Mononuclear cell (primary cell): Measurements from ENCODE around the gene TAS2R5. TPM values are rescaled to one million over a fixed set of nuclear protein-coding genes. Genes with fewer than 3 reads are reported as not detected.

ENCODE experiments used
- H3K27me3 ChIP-seq: 2 replicates; pipeline ENCODE4 v1.6.0; 2011; ENCODE audit warnings: low read length, control low read depth; ENCODE audit not compliant: insufficient read depth
- H3K4me1 ChIP-seq: 2 replicates; pipeline ENCODE4 v1.5.1; 2011; ENCODE audit warnings: mild to moderate bottlenecking, low read length, control low read depth; ENCODE audit not compliant: insufficient read depth
- H3K4me3 ChIP-seq: 2 replicates; pipeline ENCODE4 v1.5.1; 2011; ENCODE audit warnings: mild to moderate bottlenecking, low read length, moderate library complexity
- H3K9me3 ChIP-seq: 2 replicates; pipeline ENCODE4 v1.5.1; 2011; ENCODE audit warnings: low read depth, mild to moderate bottlenecking, control low read depth, low read length
- total RNA-seq: library from RNA; depleted of rRNA; stranded (reverse); fragments of >200 nt; gene quantifications from one replicate; pipeline ENCODE4 v1.2.3, GENCODE V29; 2012

Gene TAS2R5
- total RNA-seq, 1 donor = 0.10 TPM

- no peaks in the 10 kb centered on the region for H3K27me3 ChIP-seq
These were observed 48.6 kb downstream of the TAS2R5 start for GRCh38 chr7:141838581-141838980.

GRCh38 chr7:141839256-141839655 lies 49.2 kb downstream of the TAS2R5 start:
- no peaks in the 10 kb centered on the region for H3K4me1 ChIP-seq
- H3K4me3 ChIP-seq = no peak overlapping the region
- no peaks in the 10 kb centered on the region for H3K27me3 ChIP-seq
- no peaks in the 10 kb centered on the region for H3K9me3 ChIP-seq

More at GRCh38 chr7:141838581-141838980, 48.6 kb downstream of the TAS2R5 start:
- no peaks in the 10 kb centered on the region for H3K9me3 ChIP-seq
- no peaks in the 10 kb centered on the region for H3K4me1 ChIP-seq
- no peak overlapping the region for H3K4me3 ChIP-seq

GRCh38 chr7:141840708-141841107 lies 50.7 kb downstream of the TAS2R5 start:
- H3K27me3 ChIP-seq = no peaks in the 10 kb centered on the region
- no peaks in the 10 kb centered on the region for H3K4me1 ChIP-seq

More at GRCh38 chr7:141840708-141841107, 50.7 kb downstream of the TAS2R5 start:
- H3K9me3 ChIP-seq = no peaks in the 10 kb centered on the region
- no peak overlapping the region for H3K4me3 ChIP-seq

Other genes with a start within 250 kb of the TAS2R5 start
- gene AGK, start 238.8 kb upstream of the TAS2R5 start, total RNA-seq = 25.5 TPM
- gene DENND11, start 88.1 kb upstream of the TAS2R5 start, total RNA-seq = 46.7 TPM
- gene WEE2, start 81.9 kb upstream of the TAS2R5 start, total RNA-seq = 0.31 TPM
- gene SSBP1, start 51.9 kb upstream of the TAS2R5 start, total RNA-seq = 94.9 TPM
- gene TAS2R3, start 26.1 kb upstream of the TAS2R5 start, total RNA-seq = 0.73 TPM
- 0.31 TPM for gene TAS2R4, start 13.5 kb upstream of the TAS2R5 start, total RNA-seq
- gene PRSS37, start 51.3 kb downstream of the TAS2R5 start, total RNA-seq = 0.10 TPM
- not detected for gene OR9A4, start 126.2 kb downstream of the TAS2R5 start, total RNA-seq
- gene CLEC5A, start 156.8 kb downstream of the TAS2R5 start, total RNA-seq = 3.6 TPM
- 0.42 TPM for gene TAS2R38, start 183.6 kb downstream of the TAS2R5 start, total RNA-seq
- gene MGAM, start 205.7 kb downstream of the TAS2R5 start, total RNA-seq = 3.8 TPM